HUDEP-2 (cell line): ENCODE data around the gene VANGL1.

ENCODE experiments used
- DNase-seq, 76 experiments: peaks; one replicate each; lab custom pipeline; 2025; ENCODE audit not compliant: unreplicated experiment in 76 of 76; lab: John Stamatoyannopoulos, UW

Gene VANGL1

DNA sequence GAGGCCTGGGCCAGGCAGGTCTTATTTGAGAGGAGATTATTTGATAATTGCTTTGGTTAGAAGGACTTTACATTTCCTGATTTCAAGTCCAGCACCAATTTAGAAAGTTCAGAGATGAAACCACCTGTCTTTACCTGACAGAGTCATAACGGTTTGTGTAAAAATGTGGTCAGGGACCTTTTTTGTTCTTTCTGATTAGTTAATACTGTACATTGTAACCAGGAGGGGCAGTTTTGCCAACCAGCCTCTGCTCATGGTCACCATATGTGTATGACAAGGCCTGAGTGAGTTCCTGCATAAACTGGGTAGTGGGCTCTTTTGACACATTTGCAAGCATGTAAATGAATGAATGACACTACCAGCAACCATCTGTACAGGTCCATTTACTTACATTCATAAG, 55.8 kb downstream of the VANGL1 start:
- DNase-seq: no peak

DNA sequence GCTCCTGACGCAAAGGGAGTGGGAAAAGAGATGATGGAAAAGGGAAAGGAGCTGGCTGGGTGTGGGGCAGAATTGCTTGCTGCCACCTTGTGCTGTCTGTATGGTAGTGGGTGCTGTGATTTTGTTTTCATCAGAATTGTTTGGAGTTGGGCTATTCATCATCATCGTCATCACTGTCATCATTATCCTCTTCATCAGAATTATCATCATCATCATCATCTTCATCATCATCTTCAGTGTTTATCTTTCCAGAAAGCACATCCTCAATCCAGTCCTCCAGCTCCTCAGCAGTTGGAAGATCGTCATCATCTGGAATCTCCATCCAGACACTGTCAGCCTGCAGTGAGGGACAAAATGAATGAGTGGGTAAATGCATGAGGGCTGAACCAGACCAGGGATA, 59.3 kb downstream of the VANGL1 start:
- DNase-seq: no peak

DNA sequence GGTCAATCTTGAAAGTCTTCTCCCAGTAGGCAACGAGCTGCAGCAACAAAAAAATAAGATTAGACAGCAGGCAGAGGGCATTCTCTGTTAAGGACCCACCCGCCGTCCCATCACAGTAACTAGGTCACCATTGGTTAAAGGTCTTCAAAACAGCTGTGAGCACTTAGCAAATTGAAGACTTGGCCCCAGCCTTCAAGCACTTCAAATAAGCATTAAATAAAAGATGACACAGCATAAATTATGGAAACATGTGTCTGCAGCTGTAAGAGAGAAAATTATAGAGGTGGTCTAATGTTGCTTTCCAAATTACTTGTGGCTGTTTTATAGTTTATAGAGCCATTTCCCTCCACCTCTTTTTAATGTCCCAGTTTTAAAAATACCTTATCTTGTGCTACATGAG, 61.2 kb downstream of the VANGL1 start:
- no peak for DNase-seq

DNA sequence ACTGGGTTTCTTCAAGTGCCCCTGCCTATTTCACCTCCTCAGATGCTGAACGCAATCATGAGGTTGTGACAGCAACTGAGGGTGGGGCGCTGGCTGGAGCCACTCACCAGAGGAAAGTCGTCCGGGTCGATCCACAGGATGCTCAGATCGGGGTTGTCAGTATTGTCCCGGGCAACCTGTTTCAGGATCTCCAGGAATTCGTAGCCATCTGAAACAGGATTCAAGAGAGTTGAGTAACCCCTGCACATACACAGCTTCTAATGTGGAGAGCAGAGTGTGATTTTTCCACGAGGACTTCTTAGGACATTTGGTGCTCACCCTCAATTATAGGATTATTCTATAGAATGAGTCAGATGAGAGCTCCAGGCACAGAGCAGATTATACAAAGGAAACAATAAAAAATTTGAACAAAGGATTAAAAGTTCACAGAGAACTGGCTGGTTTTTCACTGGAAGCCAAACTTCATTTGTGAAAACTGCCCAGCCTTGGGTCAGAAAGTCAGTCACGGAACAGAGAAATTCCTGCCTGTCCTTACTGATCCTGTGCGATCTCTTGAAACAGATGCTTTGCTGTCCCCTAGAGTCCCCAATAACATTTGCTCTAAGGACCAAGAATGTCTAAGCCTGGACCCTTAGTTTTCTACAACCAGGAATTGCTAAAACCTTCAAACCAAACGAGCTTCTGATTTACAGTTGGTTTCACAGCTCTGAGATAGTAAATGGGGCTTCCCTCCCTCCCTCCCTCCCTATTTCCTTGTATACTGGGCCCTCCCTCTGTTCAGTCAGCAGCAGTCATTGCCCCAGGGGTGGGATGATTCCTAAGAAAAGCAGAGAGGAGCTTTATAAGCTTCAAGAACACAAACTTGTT, 63.5 kb downstream of the VANGL1 start:
- DNase-seq: no peak

DNA sequence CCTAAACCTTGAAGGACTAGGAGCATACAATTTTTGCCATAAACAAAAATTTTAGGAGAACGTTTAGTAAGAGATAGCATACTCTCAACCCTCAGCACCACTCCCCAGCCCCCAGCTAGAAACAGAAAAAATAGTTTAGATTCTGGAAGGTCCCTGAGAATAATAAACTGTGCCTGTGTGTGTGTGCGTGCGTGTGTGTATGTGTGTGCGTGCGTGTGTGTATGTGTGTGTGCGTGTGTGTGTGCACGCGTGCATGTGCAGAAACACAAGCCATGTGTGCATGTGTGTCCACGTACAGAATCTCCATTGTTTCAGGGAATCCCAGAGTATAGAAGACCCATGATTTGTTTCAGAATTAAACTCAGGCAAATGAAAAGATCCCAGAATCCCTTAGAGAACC, 64.2 kb downstream of the VANGL1 start:
- DNase-seq: no peak

DNA sequence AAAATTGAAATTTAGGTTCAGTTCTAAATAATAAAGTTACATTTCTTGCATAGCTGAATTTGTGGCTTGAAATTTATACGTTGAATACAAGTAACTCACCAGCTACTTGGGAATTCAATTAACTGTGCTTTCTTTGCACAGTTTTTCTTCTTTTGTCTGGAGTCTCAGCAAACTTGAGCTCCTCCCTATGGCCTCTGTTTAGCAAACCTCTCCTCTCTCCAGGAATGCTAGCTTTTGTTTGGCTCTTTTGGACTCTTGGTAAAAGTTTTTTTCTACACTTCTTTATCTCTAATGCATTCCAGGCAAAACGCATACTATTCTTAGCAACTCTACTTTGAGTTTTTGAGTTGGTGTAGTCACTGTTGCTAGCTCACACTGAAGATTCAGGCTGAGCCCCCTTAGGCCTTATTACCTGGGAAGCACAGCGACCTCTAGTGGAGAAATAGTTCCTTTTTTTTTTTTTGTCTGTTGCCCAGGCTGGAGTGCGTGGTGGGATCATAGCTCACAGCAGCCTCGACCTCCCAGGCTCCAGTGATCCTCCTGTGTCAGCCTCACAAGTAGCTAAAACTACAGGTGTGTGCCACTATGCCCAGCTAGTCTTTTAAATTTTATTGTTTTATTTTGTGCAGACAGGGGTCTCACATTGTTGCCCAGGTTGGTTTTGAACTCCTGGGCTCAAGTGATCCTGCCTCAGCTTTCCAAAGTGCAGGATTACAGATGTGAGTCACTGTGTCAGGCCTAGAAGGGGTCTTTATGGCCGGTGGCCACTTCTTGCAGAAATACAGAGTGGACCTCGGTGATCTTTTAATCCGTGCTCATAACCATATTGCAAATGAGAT, 65.0 kb downstream of the VANGL1 start:
- DNase-seq: peak in 21 of 76 experiments; percentile 1 to 46 (median 14)

DNA sequence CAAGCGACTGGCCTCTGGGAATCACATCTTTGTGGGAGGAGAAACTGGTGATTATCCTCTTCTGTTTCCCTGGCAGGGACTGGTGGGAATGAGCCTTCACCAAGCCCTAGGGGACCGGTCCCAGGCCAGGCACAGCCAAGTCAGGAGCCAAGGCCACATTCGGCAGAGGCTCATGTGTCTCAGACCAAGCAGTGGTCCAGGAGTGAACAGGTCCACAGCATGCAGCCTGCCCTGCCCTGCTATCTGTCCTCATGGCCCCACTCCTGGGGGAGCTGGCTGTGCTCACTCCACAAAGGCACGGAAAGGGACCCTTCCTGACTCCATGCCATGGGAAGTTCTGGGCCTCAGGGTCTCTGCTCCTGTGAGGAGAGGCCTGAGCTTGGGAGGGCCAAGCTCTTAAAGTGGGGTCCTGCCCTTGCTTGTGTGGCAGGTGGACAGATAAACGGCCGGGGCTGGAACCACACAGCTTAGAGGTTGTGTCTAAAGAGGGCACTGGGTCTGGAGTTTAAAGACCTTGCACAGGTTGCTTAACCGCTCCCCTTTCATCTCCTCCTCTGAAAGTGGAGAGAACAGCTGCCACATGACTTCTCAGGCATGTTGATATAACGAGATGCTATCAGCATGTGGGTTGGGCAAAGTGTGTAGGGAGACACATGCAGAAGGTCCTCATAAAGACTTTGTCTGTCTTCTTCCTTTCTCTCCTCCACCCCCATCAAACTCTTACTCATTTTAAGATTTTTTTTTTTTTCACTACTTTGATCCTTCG, 69.3 kb downstream of the VANGL1 start:
- peak in 3 of 76 experiments; percentile 1 to 2 (median 1) for DNase-seq

DNA sequence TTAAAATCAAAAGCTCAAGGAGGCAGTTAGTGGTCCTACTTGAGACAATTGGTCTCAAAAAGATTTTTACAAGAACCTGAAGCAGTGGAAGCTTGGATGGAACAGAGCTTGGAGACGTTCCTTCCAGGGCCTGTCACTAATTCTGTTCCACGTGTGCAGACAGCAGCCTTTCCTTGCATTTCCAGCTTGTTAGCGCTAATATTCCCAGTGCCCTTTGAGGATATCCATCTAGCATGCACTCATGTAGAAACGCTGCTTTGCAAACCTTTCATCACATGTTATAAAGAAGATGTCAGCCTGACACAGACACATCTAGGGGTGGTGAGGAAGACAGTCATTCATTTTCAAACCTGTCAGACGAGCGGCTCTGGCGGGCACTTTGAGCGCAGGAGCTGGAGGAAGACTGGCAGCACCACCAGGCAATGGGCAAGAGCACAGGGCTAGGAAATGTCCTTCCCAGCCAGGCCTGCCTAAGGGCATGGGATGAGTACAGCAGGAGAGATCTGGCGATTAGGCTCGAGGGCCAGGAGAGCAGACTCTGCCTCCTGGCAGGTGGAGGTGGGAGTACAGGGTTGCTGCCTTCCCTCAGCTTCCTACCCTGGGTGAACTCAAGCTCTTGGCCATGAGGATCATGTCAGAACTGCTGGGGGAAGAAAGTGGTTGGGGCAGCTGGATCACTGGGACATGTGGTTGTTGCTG, 71.3 kb downstream of the VANGL1 start:
- DNase-seq: no peak

DNA sequence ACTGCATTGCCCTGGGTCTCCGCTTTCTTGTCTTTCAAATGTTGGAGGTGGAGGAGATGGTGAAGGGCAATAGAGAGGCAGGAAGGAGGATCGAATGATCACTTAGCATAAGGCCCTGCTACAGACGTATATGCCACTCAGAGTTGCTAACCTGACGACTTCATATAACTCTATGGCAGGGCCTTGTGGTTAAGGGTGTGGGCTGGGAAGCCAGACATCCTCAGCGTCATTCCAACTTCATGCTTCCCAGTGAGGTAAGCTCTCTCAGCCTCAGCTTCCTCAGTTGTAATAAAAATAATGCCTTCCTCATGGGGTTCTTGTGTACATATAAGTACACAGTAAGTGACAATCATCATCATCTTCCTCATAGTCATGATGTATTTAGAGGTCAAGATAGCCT, 72.1 kb downstream of the VANGL1 start:
- no peak for DNase-seq

DNA sequence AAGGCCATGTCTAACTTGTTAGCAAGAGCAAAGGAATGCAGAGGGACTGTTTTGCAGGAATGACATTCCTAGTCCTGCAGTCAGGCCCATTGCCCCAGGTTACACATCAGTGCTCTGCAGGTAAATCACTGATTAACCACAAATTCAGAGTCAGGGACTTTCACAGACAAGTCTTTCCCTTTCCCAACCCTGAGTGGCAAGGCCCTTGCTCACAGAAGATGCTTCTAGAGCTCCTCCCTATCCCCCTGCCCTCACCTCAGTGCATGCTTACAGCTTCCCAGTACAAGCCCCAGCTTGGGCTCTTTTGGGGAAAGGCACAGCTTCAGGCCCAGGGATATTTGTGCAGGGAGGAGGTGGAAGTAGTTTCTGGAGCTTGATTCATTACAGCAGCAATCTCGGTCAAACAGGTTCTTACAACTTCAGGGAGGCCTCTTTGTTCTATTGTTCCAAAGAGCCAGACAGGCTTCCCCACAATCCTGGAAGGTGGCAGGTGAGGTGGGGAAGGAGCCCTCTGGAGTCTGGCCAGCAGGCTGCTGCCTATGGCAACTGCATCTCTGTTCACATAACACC, 72.9 kb downstream of the VANGL1 start:
- no peak for DNase-seq

DNA sequence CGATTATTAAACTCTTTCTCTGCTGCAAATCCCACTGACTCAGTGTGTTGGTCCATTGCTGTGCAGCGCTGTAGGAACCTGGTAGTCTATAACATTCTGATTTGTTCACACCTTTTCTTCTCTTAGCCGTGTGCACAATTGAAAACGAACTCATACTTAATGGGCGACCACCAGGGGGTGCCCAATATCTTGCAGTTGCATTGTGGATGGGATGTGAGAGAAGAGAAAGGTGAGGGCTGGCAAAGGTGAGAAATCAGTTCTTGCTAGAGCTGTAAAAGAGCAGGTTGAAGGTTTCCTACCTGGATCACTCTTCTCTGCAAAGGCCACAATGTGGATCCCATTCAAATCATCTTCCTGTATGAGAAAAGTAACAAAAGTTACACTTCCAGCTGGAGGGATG, 75.8 kb downstream of the VANGL1 start:
- peak in 3 of 76 experiments; percentile 1 to 5 (median 2) for DNase-seq

DNA sequence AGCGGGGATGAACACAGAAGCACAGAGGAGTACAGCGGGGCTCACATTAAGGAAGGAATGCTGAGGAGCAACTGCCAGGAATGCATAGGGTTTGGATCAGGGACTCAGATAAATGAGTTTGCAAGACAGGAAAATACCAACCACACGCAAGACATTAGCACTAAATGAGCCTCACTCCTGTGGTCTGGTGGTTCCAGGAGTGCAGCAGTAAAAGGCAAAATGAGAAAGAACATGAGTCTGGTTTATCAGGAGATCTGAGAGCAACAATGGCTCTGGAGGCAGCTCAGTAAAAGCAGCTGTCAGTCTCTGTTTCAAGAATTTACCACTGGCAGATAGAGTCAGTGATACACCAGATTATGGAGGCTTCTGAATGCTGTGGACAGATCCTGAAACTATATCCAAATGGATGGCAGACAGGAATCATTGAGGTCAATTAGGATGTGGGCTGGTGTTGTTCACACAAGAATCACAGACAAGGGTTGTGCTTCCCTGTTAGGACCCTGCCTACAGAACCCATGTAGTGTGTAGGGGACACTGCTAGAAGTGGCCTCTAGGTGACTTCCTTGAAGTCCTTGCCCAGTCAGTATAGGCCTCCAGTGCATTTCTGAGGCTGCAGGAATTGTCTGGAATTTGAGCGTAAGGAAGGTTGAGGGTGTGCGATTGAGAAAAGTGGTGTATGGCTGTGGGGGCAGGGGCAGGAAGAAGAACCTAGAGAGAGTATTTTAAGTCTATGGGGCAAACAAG, 76.4 kb downstream of the VANGL1 start:
- no peak for DNase-seq

DNA sequence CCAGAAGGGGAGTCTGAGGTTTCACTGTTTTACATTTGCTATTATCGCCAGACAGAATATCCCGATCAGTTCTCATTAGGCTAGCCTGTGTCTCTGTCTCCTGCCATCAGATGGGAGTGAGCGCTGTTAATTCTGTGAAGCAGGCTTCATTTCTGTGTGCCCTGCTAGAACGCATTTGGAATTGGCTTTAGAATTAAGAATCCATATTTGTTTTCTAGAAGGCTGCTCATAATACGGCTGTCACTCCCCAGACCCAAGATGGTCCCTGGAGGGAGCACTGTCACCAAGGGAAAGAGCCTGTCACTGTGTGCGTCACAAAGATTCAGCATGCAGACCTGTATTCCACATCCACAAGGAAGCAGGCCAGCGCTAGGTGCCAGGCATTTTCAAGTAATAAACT, 77.5 kb downstream of the VANGL1 start:
- no peak for DNase-seq

DNA sequence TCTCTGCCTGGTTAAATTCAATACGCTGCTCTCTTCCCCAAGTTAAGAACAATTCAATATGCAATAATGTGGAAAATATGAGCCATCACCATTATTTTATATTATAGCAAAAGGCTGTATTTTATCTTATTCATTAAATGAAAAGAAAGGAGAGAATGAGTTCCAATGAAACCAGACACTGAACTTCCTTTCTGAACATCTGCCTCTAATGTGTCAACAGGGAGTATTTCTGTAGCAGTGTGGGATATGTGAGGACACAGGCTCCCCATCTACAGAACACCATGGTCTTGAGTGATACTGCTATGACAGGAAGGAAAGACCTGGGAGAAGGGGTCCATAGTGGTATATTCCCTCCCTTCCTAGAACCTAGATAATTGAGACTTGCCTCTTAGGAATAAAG, 80.5 kb downstream of the VANGL1 start:
- DNase-seq: no peak

DNA sequence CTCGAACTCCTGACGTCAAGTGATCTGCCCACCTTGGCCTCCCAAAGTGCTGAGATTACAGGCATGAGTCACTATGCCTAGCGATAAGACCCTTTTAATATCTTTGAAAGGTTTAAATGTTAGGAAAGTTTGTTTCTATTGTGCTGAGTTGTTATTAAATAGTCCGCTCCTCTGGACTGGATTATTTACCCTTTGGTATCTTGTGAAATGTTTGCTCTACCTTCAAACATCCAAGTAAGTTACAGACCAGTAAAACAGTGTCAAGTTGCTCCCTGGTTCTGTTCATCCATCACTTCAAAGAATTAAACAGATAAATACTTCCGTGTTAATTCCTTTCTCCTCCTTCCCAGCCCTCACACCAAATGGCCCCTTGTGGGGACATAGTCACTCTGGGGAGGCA, 82.0 kb downstream of the VANGL1 start:
- DNase-seq: no peak

DNA sequence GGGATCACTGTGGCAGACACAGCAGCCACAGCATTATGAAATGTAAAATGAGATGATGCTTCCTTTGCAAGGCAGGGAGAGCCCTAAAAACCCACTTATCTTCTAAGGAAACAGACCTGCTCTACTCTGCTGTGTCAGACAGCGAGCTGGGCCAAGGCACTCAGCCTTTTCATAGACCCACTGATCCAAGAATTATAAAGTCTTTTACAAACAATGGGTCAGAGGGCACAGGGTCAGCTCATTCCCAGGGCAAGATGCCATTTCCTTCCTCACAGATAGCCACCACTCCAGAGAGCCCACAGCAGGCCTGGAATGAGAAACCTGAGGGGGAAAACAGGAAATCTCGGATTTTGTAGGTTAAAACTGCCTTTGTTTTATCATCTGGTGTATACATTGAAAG, 83.8 kb downstream of the VANGL1 start:
- DNase-seq: no peak

DNA sequence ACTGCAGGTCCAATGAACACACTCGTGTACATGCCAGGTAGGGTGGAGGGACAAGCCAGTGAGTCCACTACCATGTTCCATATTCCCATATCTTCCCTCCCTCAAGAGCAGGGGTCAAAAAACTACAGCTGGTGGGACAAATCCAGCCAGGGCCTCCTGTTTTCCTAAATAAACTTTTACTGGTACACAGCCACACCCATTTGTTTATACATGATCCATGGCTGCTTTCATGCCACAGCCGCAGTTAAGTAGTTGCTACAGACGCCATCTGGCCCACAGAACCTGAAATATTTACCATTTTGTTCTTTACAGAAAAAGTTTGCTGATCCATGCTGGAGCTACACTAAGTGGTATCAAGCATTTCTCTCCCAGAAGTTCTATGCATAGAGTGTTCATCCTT, 84.4 kb downstream of the VANGL1 start:
- no peak for DNase-seq

DNA sequence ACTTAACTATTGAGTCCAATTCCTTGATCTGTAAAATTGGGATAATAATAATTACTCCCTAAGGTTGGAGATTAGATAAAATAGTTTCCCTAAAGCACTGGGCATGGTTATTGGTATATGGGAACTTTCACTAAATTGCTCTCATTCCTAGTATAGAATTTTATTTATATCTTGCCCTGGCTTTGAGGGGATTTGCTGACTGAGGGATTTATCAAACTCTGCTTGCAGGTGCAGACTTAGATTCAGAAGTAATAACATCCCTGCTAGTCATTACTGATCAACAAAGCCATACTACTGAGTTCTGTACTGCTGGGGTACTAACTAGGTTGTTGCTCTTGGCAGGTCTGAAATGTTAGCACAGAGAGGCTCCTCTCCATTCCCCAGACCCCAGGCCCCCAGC, 84.8 kb downstream of the VANGL1 start:
- no peak for DNase-seq

DNA sequence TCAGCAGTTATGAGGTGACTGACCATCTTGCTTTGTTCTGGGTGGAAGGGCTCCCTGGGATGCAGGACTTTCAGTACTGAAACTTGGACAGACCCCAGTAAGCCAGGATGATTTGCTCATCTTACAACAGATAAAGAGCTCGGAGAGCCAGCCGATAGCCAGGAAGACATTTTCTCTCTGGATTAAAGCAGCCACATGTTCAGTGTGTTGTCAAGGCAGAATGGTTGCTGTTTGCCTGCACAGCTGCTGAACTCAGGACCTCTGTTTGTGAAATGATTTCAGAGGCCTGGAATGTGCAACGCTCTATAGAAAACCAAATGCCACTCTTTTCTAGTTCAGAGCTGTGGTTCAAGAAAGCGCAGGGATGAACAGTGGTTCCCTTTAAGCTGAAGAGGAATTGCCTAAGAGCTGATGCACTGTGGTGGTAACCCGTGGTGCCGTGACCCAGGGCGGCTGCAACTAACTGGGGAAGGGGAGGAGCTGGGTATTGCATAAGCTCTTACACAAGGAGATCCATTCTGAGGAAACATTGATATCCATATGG, 86.0 kb downstream of the VANGL1 start:
- no peak for DNase-seq
